Lower lobe of right lung (tissue), 2 donors: ENCODE data around the gene CCR3. TPM values are rescaled to one million over a fixed set of nuclear protein-coding genes. Genes with fewer than 3 reads are reported as not detected.
A peak's percentile ranks its signal among the peaks of the same experiment; 100 is the strongest.

ENCODE experiments used
- ATAC-seq, 2 donors: fragments of 200-7000 bp; cut with Tn5 transposase; one replicate each; pipeline ENCODE4 v1.9.1; 2020 to 2022; ENCODE audit warnings: mild to moderate bottlenecking in 2 of 2, moderate library complexity in 2 of 2
- DNase-seq: peaks from one replicate; pipeline ENCODE4 v3.0.0-alpha.2; 2020
- H3K27ac ChIP-seq: fragments of 200-600 bp; one replicate; pipeline ENCODE4 v1.8.0; 2022
- H3K27me3 ChIP-seq: fragments of 200-600 bp; one replicate; pipeline ENCODE4 v1.8.0; 2022; ENCODE audit warnings: low read depth
- H3K36me3 ChIP-seq: fragments of 200-600 bp; one replicate; pipeline ENCODE4 v1.8.0; 2022; ENCODE audit warnings: mild to moderate bottlenecking
- H3K4me1 ChIP-seq: fragments of 200-600 bp; one replicate; pipeline ENCODE4 v1.8.0; 2022
- H3K4me3 ChIP-seq: fragments of 200-600 bp; one replicate; pipeline ENCODE4 v1.8.0; 2022; ENCODE audit warnings: mild to moderate bottlenecking
- H3K9me3 ChIP-seq: fragments of 200-600 bp; one replicate; pipeline ENCODE4 v1.8.0; 2022
- intact Hi-C: fragments of 100-400 bp; cut with DNase I; formaldehyde crosslinking; loops from one replicate; pipeline ENCODE4 v1.11.0; 2022
- long read RNA-seq: library from polyadenylated mRNA; unstranded; transcript quantifications from one replicate; pipeline ENCODE4 v2.0.0, GENCODE V29; 2021
- total RNA-seq: library from RNA; stranded (reverse); fragmentation: NEBNext Ultra II Directional; extraction: Animal tissue kit (Norgen Biotek cat#: 25700); gene quantifications from one replicate; pipeline ENCODE4 v1.2.1, GENCODE V29; 2021
- TF ChIP-seq, protein P1 (sequence below): fragments of 200-600 bp; IDR thresholded peaks from one replicate; pipeline ENCODE4 v1.8.0; 2022; ENCODE audit warnings: antibody characterized with exemption, mild to moderate bottlenecking
- donor health status: DM: no; HTN: yes; CAD: no; lungs with severe emphysema.

CCR3 gene
- total RNA-seq, result not detected
- long read RNA-seq, partial matches to known transcripts, result 0 of 3 reads
- long read RNA-seq, other reads (novel, unspliced or antisense), result 3 of 3 reads

DNA sequence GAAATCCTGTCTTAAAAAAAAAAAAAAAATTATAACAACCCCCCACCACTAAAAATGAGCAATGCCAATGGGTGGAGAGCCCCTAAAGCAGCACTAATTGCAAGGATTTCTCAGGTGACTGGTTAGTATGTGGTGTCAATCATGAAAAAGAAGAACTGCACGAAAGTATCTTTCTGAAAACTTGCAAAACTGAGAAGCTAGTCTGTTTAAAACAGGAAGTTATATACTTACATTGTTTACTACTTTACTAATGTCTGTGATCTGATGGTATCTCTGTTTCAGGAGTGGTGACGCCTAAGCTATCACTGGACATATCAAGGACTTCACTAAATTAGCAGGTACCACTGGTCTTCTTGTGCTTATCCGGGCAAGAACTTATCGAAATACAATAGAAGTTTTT is at the start of gene CCR3:
Gene CCR3 (plus strand): TSS at position 341 of the 400 bp plus-strand sequence. CDS start 22,699 bp downstream, outside the sequence.
- TF ChIP-seq, protein P1, sequence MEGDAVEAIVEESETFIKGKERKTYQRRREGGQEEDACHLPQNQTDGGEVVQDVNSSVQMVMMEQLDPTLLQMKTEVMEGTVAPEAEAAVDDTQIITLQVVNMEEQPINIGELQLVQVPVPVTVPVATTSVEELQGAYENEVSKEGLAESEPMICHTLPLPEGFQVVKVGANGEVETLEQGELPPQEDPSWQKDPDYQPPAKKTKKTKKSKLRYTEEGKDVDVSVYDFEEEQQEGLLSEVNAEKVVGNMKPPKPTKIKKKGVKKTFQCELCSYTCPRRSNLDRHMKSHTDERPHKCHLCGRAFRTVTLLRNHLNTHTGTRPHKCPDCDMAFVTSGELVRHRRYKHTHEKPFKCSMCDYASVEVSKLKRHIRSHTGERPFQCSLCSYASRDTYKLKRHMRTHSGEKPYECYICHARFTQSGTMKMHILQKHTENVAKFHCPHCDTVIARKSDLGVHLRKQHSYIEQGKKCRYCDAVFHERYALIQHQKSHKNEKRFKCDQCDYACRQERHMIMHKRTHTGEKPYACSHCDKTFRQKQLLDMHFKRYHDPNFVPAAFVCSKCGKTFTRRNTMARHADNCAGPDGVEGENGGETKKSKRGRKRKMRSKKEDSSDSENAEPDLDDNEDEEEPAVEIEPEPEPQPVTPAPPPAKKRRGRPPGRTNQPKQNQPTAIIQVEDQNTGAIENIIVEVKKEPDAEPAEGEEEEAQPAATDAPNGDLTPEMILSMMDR, result no peak
- Histone ChIP-seq H3K4me3 (no peak within 1 kb of the TSS), H3K27ac (no peak within 1 kb of the TSS), H3K4me1 (no peaks in the 10 kb centered on the region), H3K9me3 (no peaks in the 10 kb centered on the region), H3K36me3 (no peaks in the 10 kb centered on the region), H3K27me3 (no peaks in the 10 kb centered on the region)
- intact Hi-C loops, result no loop called here
- ATAC-seq (no peak), DNase-seq (no peak)

GRCh38 chr3:46192939-46193338 is 49.3 kb upstream of the CCR3 start:
- intact Hi-C loops, result no loop called here
- no peak overlapping the region for H3K27ac ChIP-seq
- no peak for DNase-seq
- H3K27me3 ChIP-seq, result no peaks in the 10 kb centered on the region
- H3K4me1 ChIP-seq, result peaks cover 8% of the 10 kb centered on the region
- H3K36me3 ChIP-seq, result no peaks in the 10 kb centered on the region
- ATAC-seq, result no peak
- H3K4me3 ChIP-seq, result no peak overlapping the region
- TF ChIP-seq, protein P1, result no peak
- peaks cover 8% of the 10 kb centered on the region for H3K9me3 ChIP-seq

GRCh38 chr3:46193436-46193835 is 48.8 kb upstream of the CCR3 start:
- no peak overlapping the region for H3K4me3 ChIP-seq
- DNase-seq (no peak), ATAC-seq (peak in 1 of 2 donors; percentile 16)
- H3K27ac ChIP-seq, result no peak overlapping the region
- no peaks in the 10 kb centered on the region for H3K36me3 ChIP-seq
- intact Hi-C loops, result no loop called here
- TF ChIP-seq, protein P1, result no peak
- no peaks in the 10 kb centered on the region for H3K27me3 ChIP-seq
- peaks cover 12% of the 10 kb centered on the region for H3K9me3 ChIP-seq
- peaks cover 8% of the 10 kb centered on the region for H3K4me1 ChIP-seq

GRCh38 chr3:46194868-46195553 is 47.2 kb upstream of the CCR3 start:
- Histone ChIP-seq H3K4me1 (peaks cover 8% of the 10 kb centered on the region), H3K4me3 (no peak overlapping the region), H3K27ac (no peak overlapping the region), H3K9me3 (peaks cover 12% of the 10 kb centered on the region), H3K36me3 (no peaks in the 10 kb centered on the region), H3K27me3 (no peaks in the 10 kb centered on the region)
- ATAC-seq (no peak), DNase-seq (no peak)
- intact Hi-C loops, result no loop called here
- TF ChIP-seq, protein P1, result no peak

DNA sequence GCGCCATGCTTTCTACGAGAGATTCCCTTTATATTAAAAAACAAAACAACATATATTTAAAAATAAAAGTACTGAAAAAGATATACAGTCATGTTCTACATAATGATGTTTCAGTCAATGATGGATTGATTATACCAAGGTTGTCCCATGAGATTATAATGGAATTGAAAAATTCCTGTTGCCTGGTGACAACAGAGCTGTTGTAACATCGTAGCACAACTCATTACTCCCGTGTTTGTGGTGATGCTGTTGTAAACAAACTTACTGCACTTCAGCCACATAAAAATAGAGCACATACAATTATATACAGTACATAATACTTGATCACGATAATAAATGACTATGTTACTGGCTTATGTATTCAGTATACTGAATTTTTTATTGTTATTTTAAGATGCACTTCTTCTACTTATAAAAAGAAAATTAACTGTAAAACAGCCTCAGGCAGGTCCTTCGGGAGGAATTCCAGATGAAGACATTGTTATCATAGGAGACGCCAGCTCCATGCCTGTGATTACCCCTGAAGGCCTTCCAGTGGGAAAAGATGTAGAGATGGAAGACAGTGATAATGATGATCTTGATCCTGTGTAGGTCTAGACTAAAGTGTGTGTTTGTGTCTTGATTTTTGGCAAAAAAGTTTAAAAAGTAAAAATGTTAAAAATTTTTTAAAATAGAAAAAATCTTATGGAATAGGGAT is 45.9 kb upstream of the CCR3 start:
- peaks cover 9% of the 10 kb centered on the region for H3K4me1 ChIP-seq
- peaks cover 12% of the 10 kb centered on the region for H3K9me3 ChIP-seq
- DNase-seq (no peak), ATAC-seq (no peak)
- TF ChIP-seq, protein P1, result no peak
- no peaks in the 10 kb centered on the region for H3K27me3 ChIP-seq
- intact Hi-C loops, result no loop called here
- no peak overlapping the region for H3K27ac ChIP-seq
- H3K36me3 ChIP-seq, result no peaks in the 10 kb centered on the region
- H3K4me3 ChIP-seq, result no peak overlapping the region
